IMR-90 (cell line): ENCODE results near the gene AKT1S1. TPM values are rescaled to one million over a fixed set of nuclear protein-coding genes. Genes with fewer than 3 reads are reported as not detected.

Experiments used
- ATAC-seq: fragments of 200-7000 bp; cut with Tn5 transposase; 2 replicates; pipeline ENCODE4 v1.9.1; 2020; ENCODE audit warnings: low read depth, mild to moderate bottlenecking, moderate library complexity
- BruUV-seq: library from RNA; stranded (reverse); fragments of 400-500 nt; replicated peaks from 2 replicates; lab custom pipeline; 2021; lab: Mats Ljungman, UMichigan
- CTCF ChIA-PET: fragments of 300-600 bp; formaldehyde crosslinking; extraction: SDS; loops from one replicate; lab custom pipeline; 2021; ENCODE audit warnings: antibody characterized with exemption; lab: Yijun Ruan, JAX
- POLR2A ChIA-PET: fragments of 300-600 bp; sonication (Branson Sonifier 250); formaldehyde crosslinking; loops from one replicate; lab custom pipeline; 2022; ENCODE audit warnings: antibody characterized with exemption; ENCODE audit not compliant: unreplicated experiment; lab: Charles Lee
- DNase-seq: peaks from one replicate; pipeline ENCODE4 v3.0.0; 2013
- H2AFZ ChIP-seq: replicated peaks from 2 replicates; pipeline ENCODE3; 2013; ENCODE audit warnings: low read length, mild to moderate bottlenecking; ENCODE audit not compliant: poor library complexity
- H2AK5ac ChIP-seq: 2 replicates; pipeline ENCODE4 v1.6.1; 2013; ENCODE audit warnings: low read depth, low read length, inconsistent platforms
- H2AK9ac ChIP-seq: replicated peaks from 2 replicates; pipeline ENCODE3; 2013; ENCODE audit warnings: mild to moderate bottlenecking, low read depth, low read length, moderate library complexity; ENCODE audit not compliant: poor library complexity
- H2BK120ac ChIP-seq: 2 replicates; pipeline ENCODE4 v1.6.1; 2013; ENCODE audit warnings: low read depth, low read length, inconsistent platforms
- H2BK15ac ChIP-seq: 3 replicates; pipeline ENCODE4 v1.6.1; 2013; ENCODE audit warnings: low read depth, low read length, inconsistent platforms
- H2BK20ac ChIP-seq: 2 replicates; pipeline ENCODE4 v1.6.1; 2013; ENCODE audit warnings: low read depth, mild to moderate bottlenecking, inconsistent platforms, low read length, moderate library complexity
- H2BK5ac ChIP-seq: 2 replicates; pipeline ENCODE4 v1.6.1; 2013; ENCODE audit warnings: mild to moderate bottlenecking, low read depth, low read length, inconsistent platforms; ENCODE audit not compliant: poor library complexity, severe bottlenecking
- H3K14ac ChIP-seq: replicated peaks from 2 replicates; pipeline ENCODE4 v1.6.1; 2013; ENCODE audit warnings: low read depth, low read length, inconsistent platforms
- H3K18ac ChIP-seq: 2 replicates; pipeline ENCODE4 v1.6.1; 2013; ENCODE audit warnings: low read depth, low read length, control low read depth
- H3K23ac ChIP-seq: 2 replicates; pipeline ENCODE4 v1.6.1; 2013; ENCODE audit warnings: low read depth, low read length, inconsistent platforms
- H3K27ac ChIP-seq: 2 replicates; pipeline ENCODE4 v1.5.1; 2013; ENCODE audit warnings: mild to moderate bottlenecking, control low read depth, low read length; ENCODE audit not compliant: insufficient read depth
- H3K27me3 ChIP-seq: 2 replicates; pipeline ENCODE4 v1.6.1; 2013; ENCODE audit warnings: low read length; ENCODE audit not compliant: control insufficient read depth, insufficient read depth
- H3K36me3 ChIP-seq: 2 replicates; pipeline ENCODE4 v1.6.1; 2013; ENCODE audit warnings: low read length, mixed read lengths; ENCODE audit not compliant: control insufficient read depth, insufficient read depth
- H3K4ac ChIP-seq: 2 replicates; pipeline ENCODE4 v1.6.1; 2013; ENCODE audit warnings: low read depth, low read length, inconsistent platforms
- H3K4me1 ChIP-seq: 2 replicates; pipeline ENCODE4 v1.6.1; 2013; ENCODE audit warnings: low read length, mixed read lengths; ENCODE audit not compliant: control insufficient read depth, insufficient read depth
- H3K4me2 ChIP-seq: 2 replicates; pipeline ENCODE4 v1.6.1; 2013; ENCODE audit warnings: low read depth, mild to moderate bottlenecking, control low read depth, low read length, moderate library complexity
- H3K4me3 ChIP-seq: 2 replicates; pipeline ENCODE4 v1.5.1; 2013; ENCODE audit warnings: low read depth, mild to moderate bottlenecking, control low read depth, low read length, moderate library complexity; ENCODE audit not compliant: insufficient read depth
- H3K56ac ChIP-seq: 2 replicates; pipeline ENCODE4 v1.6.1; 2013; ENCODE audit warnings: low read length, inconsistent platforms; ENCODE audit not compliant: insufficient read depth; ENCODE audit errors: extremely low read depth
- H3K79me1 ChIP-seq, 2 experiments: 2 replicates each; pipeline ENCODE4 v1.6.1; 2013; ENCODE audit warnings: low read length in 2 of 2, inconsistent platforms in 1 of 2, low read depth in 1 of 2
- H3K9ac ChIP-seq: 2 replicates; pipeline ENCODE4 v1.6.1; 2013; ENCODE audit warnings: low read depth, low read length, control low read depth
- H3K9me1 ChIP-seq: 2 replicates; pipeline ENCODE4 v1.6.1; 2013; ENCODE audit warnings: low read length, inconsistent platforms; ENCODE audit not compliant: insufficient read depth
- H3K9me3 ChIP-seq: 2 replicates; pipeline ENCODE4 v1.6.1; 2013; ENCODE audit warnings: low read length; ENCODE audit not compliant: control insufficient read depth, insufficient read depth
- H4K20me1 ChIP-seq: 2 replicates; pipeline ENCODE4 v1.6.1; 2013; ENCODE audit warnings: low read length, inconsistent platforms; ENCODE audit not compliant: insufficient read depth
- H4K5ac ChIP-seq: 2 replicates; pipeline ENCODE4 v1.6.1; 2013; ENCODE audit warnings: mild to moderate bottlenecking, low read depth, low read length, control low read depth
- H4K8ac ChIP-seq, 2 experiments: 2 replicates each; pipeline ENCODE4 v1.6.1; 2013; ENCODE audit warnings: low read depth in 2 of 2, low read length in 2 of 2, control low read depth in 1 of 2, inconsistent platforms in 1 of 2
- H4K91ac ChIP-seq: 2 replicates; pipeline ENCODE4 v1.6.1; 2013; ENCODE audit warnings: low read depth, low read length, inconsistent platforms; ENCODE audit not compliant: insufficient read depth
- BHLHE40 ChIP-seq: fragments of 150-350 bp; IDR thresholded peaks from 2 replicates; pipeline ENCODE4 v1.6.1; 2016; ENCODE audit warnings: mild to moderate bottlenecking, low read depth, low read length
- CEBPB ChIP-seq: IDR thresholded peaks from 2 replicates; pipeline ENCODE4 v1.6.1; 2012; ENCODE audit warnings: low read depth, low read length, improper control_type of control experiment
- CHD1 ChIP-seq: IDR thresholded peaks from 2 replicates; pipeline ENCODE4 v1.6.1; 2012; ENCODE audit warnings: low read depth, low read length, improper control_type of control experiment
- CTCF ChIP-seq: conservative IDR thresholded peaks from 2 replicates; pipeline ENCODE4 v1.5.1; 2012; ENCODE audit warnings: mild to moderate bottlenecking, low read depth, low read length, improper control_type of control experiment
- FOS ChIP-seq: fragments of 150-350 bp; IDR thresholded peaks from 2 replicates; pipeline ENCODE4 v1.6.1; 2016; ENCODE audit warnings: low read depth, low read length
- MAFK ChIP-seq: IDR thresholded peaks from 2 replicates; pipeline ENCODE4 v1.6.1; 2012; ENCODE audit warnings: low read depth, low read length, improper control_type of control experiment
- MXI1 ChIP-seq: IDR thresholded peaks from 2 replicates; pipeline ENCODE4 v1.6.1; 2012; ENCODE audit warnings: low read depth, mild to moderate bottlenecking, low read length, moderate library complexity, borderline replicate concordance
- NFE2L2 ChIP-seq: fragments of 150-350 bp; IDR thresholded peaks from 2 replicates; pipeline ENCODE4 v1.6.1; 2016; ENCODE audit warnings: low read depth, mild to moderate bottlenecking, low read length
- POLR2A ChIP-seq: IDR thresholded peaks from 2 replicates; pipeline ENCODE4 v1.6.1; 2012; ENCODE audit warnings: mild to moderate bottlenecking, low read depth, low read length
- RAD21 ChIP-seq: IDR thresholded peaks from 2 replicates; pipeline ENCODE4 v1.6.1; 2012; ENCODE audit warnings: low read length, improper control_type of control experiment
- RCOR1 ChIP-seq: IDR thresholded peaks from 2 replicates; pipeline ENCODE4 v1.6.1; 2012; ENCODE audit warnings: mild to moderate bottlenecking, low read length, improper control_type of control experiment; ENCODE audit not compliant: insufficient replicate concordance
- RFX5 ChIP-seq: IDR thresholded peaks from 2 replicates; pipeline ENCODE4 v1.8.0; 2012; ENCODE audit warnings: low read depth, mild to moderate bottlenecking, low read length, moderate library complexity
- SMC3 ChIP-seq: fragments of 150-350 bp; IDR thresholded peaks from 2 replicates; pipeline ENCODE4 v1.6.1; 2016; ENCODE audit warnings: low read depth, mild to moderate bottlenecking, antibody characterized with exemption, low read length, moderate library complexity
- USF2 ChIP-seq: fragments of 150-350 bp; IDR thresholded peaks from 2 replicates; pipeline ENCODE4 v1.6.1; 2017; ENCODE audit warnings: mild to moderate bottlenecking, antibody characterized with exemption, low read length, low read depth
- WGBS, 2 experiments: methylation state at CpG; one replicate each; pipeline versions ENCODE4 v1.1.5 to v1.1.7; 2013; ENCODE audit warnings: missing lambda C conversion rate in 2 of 2; ENCODE audit not compliant: insufficient read length in 1 of 2; ENCODE audit errors: extremely low coverage in 2 of 2; 5-methylcytosine and 5-hydroxymethylcytosine counted together
- dilution Hi-C: fragments of 300-500 bp; cut with HindIII; formaldehyde crosslinking; loops from one replicate; pipeline ENCODE4 v1.14.3; 2018; ENCODE audit warnings: low sequenced_read_pairs; ENCODE audit not compliant: unreplicated experiment
- in situ Hi-C: fragments of 300-500 bp; cut with MboI; formaldehyde crosslinking; loops from 3 replicates; pipeline ENCODE4 v1.14.3; 2019; ENCODE audit warnings: low sequenced_read_pairs, inconsistent platforms, mixed read lengths
- intact Hi-C: fragments of 100-400 bp; cut with micrococcal nuclease; formaldehyde crosslinking; loops from 2 replicates; pipeline ENCODE4 v1.10.0; 2022
- polyA plus RNA-seq, 3 experiments: library from polyadenylated mRNA; depleted of rRNA; stranded (reverse); fragments of >200 nt; gene quantifications; 2 replicates each; pipeline ENCODE4 v1.2.3, GENCODE V29; 2012; ENCODE audit warnings: low replicate concordance in 1 of 3
- total RNA-seq: library from RNA; depleted of rRNA; stranded (reverse); fragments of >200 nt; gene quantifications from 2 replicates; pipeline ENCODE4 v1.2.3, GENCODE V29; 2012
- TF ChIP-seq, protein P1 (sequence below): fragments of 150-350 bp; IDR thresholded peaks from 2 replicates; pipeline ENCODE4 v1.6.1; 2016; ENCODE audit warnings: low read depth, mild to moderate bottlenecking, low read length, moderate library complexity, borderline replicate concordance

The AKT1S1 gene
- total and polyA plus RNA-seq, 2 of the 4 experiments (the other 2 are of a cell fraction): 3.6 to 54.4 TPM

- H4K5ac ChIP-seq: peak overlapping the region; percentile 98
- peak overlapping the region; percentile 97 for H2AK5ac ChIP-seq
- peak overlapping the region; percentile 99 for H2BK20ac ChIP-seq
- dilution Hi-C loops (no loop called here), intact Hi-C loops (loop anchor here (5.0 kb wide), 1 partner anchor 151 kb away; the partner anchor contains the start of genes VRK3 and ZNF473), in situ Hi-C loops (no loop called here)
- H3K9me3 ChIP-seq: no peaks in the 10 kb centered on the region
- no peaks in the 10 kb centered on the region; the same call in 1 of the 2 replicates for H4K20me1 ChIP-seq
- peak overlapping the region; percentile 99 for H3K23ac ChIP-seq
- peak overlapping the region; percentile 99 for H3K56ac ChIP-seq
- peak overlapping the region; percentile 100 for H2AK9ac ChIP-seq
- H3K4ac ChIP-seq: peak overlapping the region; percentile 99
- H3K27ac ChIP-seq: peak overlapping the region; percentile 97
- peaks cover 7% of the 10 kb centered on the region for H3K4me1 ChIP-seq
- ChIA-PET POLR2A (interaction anchor here (0.6 to 1.3 kb wide), 2 partner anchors 12 kb away, joined by 6 to 9 read pairs; no protein-coding TSS in a partner anchor), CTCF (no interaction called here)
- H3K9me1 ChIP-seq: peaks cover 10% of the 10 kb centered on the region
- H3K14ac ChIP-seq: peak overlapping the region; percentile 100
- H2BK120ac ChIP-seq: peak overlapping the region; percentile 99
- peak overlapping the region; percentile 99 for H3K4me2 ChIP-seq
- peak; percentile 64 for ATAC-seq
- H3K27me3 ChIP-seq: no peaks in the 10 kb centered on the region
- H3K9ac ChIP-seq: peak overlapping the region; percentile 97
- peak overlapping the region; percentile 97 for H2BK5ac ChIP-seq
- H4K91ac ChIP-seq: peak overlapping the region; percentile 99
- 0% methylated on average over 37 of the region's 46 CpGs; no CpG with 5 or more reads in 1 of the 2 experiments for WGBS, 2 experiments
- peak overlapping the region; percentile 97 to 99 for H4K8ac ChIP-seq
- H2BK15ac ChIP-seq: peak overlapping the region; percentile 100
- H2AFZ ChIP-seq: peak overlapping the region; percentile 99
- peaks cover 18% of the 10 kb centered on the region; the same call in 1 of the 2 replicates for H3K36me3 ChIP-seq
- no TSS peak for BruUV-seq
- H3K79me1 ChIP-seq: peaks cover 27 to 57% of the 10 kb centered on the region in 2 experiments
- peak overlapping the region; percentile 92 for H3K18ac ChIP-seq
- peak overlapping the region; percentile 63 for H3K4me3 ChIP-seq
- peak; percentile 99 for DNase-seq
- no peak for TF ChIP-seq NFE2L2
- peak; percentile 88 for TF ChIP-seq CEBPB
- TF ChIP-seq RCOR1: no peak
- TF ChIP-seq, protein P1, sequence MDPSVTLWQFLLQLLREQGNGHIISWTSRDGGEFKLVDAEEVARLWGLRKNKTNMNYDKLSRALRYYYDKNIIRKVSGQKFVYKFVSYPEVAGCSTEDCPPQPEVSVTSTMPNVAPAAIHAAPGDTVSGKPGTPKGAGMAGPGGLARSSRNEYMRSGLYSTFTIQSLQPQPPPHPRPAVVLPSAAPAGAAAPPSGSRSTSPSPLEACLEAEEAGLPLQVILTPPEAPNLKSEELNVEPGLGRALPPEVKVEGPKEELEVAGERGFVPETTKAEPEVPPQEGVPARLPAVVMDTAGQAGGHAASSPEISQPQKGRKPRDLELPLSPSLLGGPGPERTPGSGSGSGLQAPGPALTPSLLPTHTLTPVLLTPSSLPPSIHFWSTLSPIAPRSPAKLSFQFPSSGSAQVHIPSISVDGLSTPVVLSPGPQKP: no peak
- no peak for TF ChIP-seq CTCF
- peak; percentile 80 for TF ChIP-seq BHLHE40
- TF ChIP-seq POLR2A: no peak
- no peak for TF ChIP-seq FOS
- peak; percentile 73 for TF ChIP-seq USF2
- peak; percentile 94 for TF ChIP-seq MXI1
- no peak for TF ChIP-seq RFX5
- TF ChIP-seq SMC3: no peak
- peak; percentile 73; the same call in 1 of the 2 replicates for TF ChIP-seq CHD1
- TF ChIP-seq MAFK: no peak
- no peak for TF ChIP-seq RAD21
Measured at GRCh38 chr19:49876422-49877019, 634 bp downstream of the AKT1S1 start.
